GM12878 (cell line): ENCODE data around the gene DDX51. TPM values are rescaled to one million over a fixed set of nuclear protein-coding genes. Genes with fewer than 3 reads are reported as not detected.
A peak's percentile ranks its signal among the peaks of the same experiment; 100 is the strongest.

Experiments
- ATF3 ChIP-seq: IDR thresholded peaks from 2 replicates; pipeline ENCODE4 v1.6.1; 2011; ENCODE audit warnings: low read depth, mild to moderate bottlenecking, low read length, moderate library complexity, borderline replicate concordance; ENCODE audit errors: extremely low read depth
- E2F4 ChIP-seq: IDR thresholded peaks from 2 replicates; pipeline ENCODE4 v1.6.1; 2012; ENCODE audit warnings: low read depth, low read length, improper control_type of control experiment
- GABPA ChIP-seq: IDR thresholded peaks from 2 replicates; pipeline ENCODE4 v1.6.1; 2014; ENCODE audit warnings: antibody characterized with exemption, low read depth, mild to moderate bottlenecking, inconsistent platforms
- HDAC2 ChIP-seq: fragments of 200-600 bp; sonication (generic); IDR thresholded peaks from 2 replicates; pipeline ENCODE4 v1.6.1; 2017
- IRF5 ChIP-seq: fragments of 450-650 bp; IDR thresholded peaks from 2 replicates; pipeline ENCODE4 v1.6.1; 2017; ENCODE audit warnings: borderline replicate concordance
- MTA2 ChIP-seq: fragments of 450-650 bp; IDR thresholded peaks from 2 replicates; pipeline ENCODE4 v1.6.1; 2016; ENCODE audit warnings: low read depth, mild to moderate bottlenecking, moderate library complexity
- NKRF ChIP-seq: fragments of 450-650 bp; conservative IDR thresholded peaks from 2 replicates; pipeline ENCODE4 v1.6.1; 2017; ENCODE audit warnings: mild to moderate bottlenecking, moderate library complexity
- NRF1 ChIP-seq: conservative IDR thresholded peaks from 2 replicates; pipeline ENCODE4 v1.6.1; 2011; ENCODE audit warnings: mild to moderate bottlenecking, low read depth, low read length, improper control_type of control experiment
- PAX8 ChIP-seq: fragments of 450-650 bp; IDR thresholded peaks from 2 replicates; pipeline ENCODE4 v1.6.1; 2017; ENCODE audit warnings: mild to moderate bottlenecking, moderate library complexity
- PML ChIP-seq: IDR thresholded peaks from 2 replicates; pipeline ENCODE4 v1.6.1; 2012; ENCODE audit warnings: low read length, inconsistent platforms
- POLR2AphosphoS5 ChIP-seq: IDR thresholded peaks from 2 replicates; pipeline ENCODE4 v1.6.1; 2011; ENCODE audit warnings: mild to moderate bottlenecking, low read length, inconsistent platforms
- RAD21 ChIP-seq: IDR thresholded peaks from 2 replicates; pipeline ENCODE4 v1.6.1; 2011; ENCODE audit warnings: mild to moderate bottlenecking, low read depth, low read length, moderate library complexity; ENCODE audit not compliant: insufficient read depth
- RAD51 ChIP-seq: fragments of 450-650 bp; IDR thresholded peaks from 2 replicates; pipeline ENCODE4 v1.6.1; 2016; ENCODE audit warnings: moderate library complexity, mild to moderate bottlenecking, inconsistent platforms
- SIN3A ChIP-seq: IDR thresholded peaks from 2 replicates; pipeline ENCODE4 v1.6.1; 2012; ENCODE audit warnings: low read depth, low read length, improper control_type of control experiment
- SMAD1 ChIP-seq: fragments of 450-650 bp; IDR thresholded peaks from 2 replicates; pipeline ENCODE4 v1.6.1; 2018; ENCODE audit warnings: mild to moderate bottlenecking, low read depth; ENCODE audit not compliant: partially characterized antibody
- SMAD5 ChIP-seq: IDR thresholded peaks from 2 replicates; pipeline ENCODE4 v1.6.1; 2016; ENCODE audit warnings: antibody characterized with exemption, low read depth
- SMARCA5 ChIP-seq: fragments of 450-650 bp; IDR thresholded peaks from 2 replicates; pipeline ENCODE4 v1.6.1; 2017; ENCODE audit warnings: mild to moderate bottlenecking
- STAT1 ChIP-seq: fragments of 450-650 bp; conservative IDR thresholded peaks from 2 replicates; pipeline ENCODE4 v1.6.1; 2014; ENCODE audit warnings: antibody characterized with exemption, mild to moderate bottlenecking
- SUPT20H ChIP-seq: IDR thresholded peaks from 2 replicates; pipeline ENCODE4 v1.6.1; 2011; ENCODE audit warnings: low read depth, mild to moderate bottlenecking, low read length, moderate library complexity, borderline replicate concordance; ENCODE audit not compliant: control insufficient read depth
- TARDBP ChIP-seq: IDR thresholded peaks from 2 replicates; pipeline ENCODE4 v1.6.1; 2016; ENCODE audit warnings: borderline replicate concordance
- TBL1XR1 ChIP-seq: IDR thresholded peaks from 2 replicates; pipeline ENCODE4 v1.6.1; 2012; ENCODE audit warnings: low read depth, low read length, improper control_type of control experiment
- TCF3 ChIP-seq: IDR thresholded peaks from 2 replicates; pipeline ENCODE4 v1.6.1; 2012; ENCODE audit warnings: low read depth, mild to moderate bottlenecking, low read length, borderline replicate concordance; ENCODE audit not compliant: insufficient read depth
- ZBTB33 ChIP-seq: fragments of 450-650 bp; IDR thresholded peaks from 2 replicates; pipeline ENCODE4 v1.6.1; 2017; ENCODE audit warnings: mild to moderate bottlenecking
- ZNF24 ChIP-seq: fragments of 450-650 bp; IDR thresholded peaks from 2 replicates; pipeline ENCODE4 v1.6.1; 2017; ENCODE audit warnings: antibody characterized with exemption, mild to moderate bottlenecking
- ZSCAN29 ChIP-seq: fragments of 450-650 bp; IDR thresholded peaks from 2 replicates; pipeline ENCODE4 v1.6.1; 2017; ENCODE audit warnings: mild to moderate bottlenecking, moderate library complexity
- ZZZ3 ChIP-seq: IDR thresholded peaks from 2 replicates; pipeline ENCODE4 v1.6.1; 2011; ENCODE audit warnings: low read depth; ENCODE audit not compliant: control insufficient read depth, insufficient read length
- polyA plus RNA-seq, 11 experiments: library from polyadenylated mRNA; depleted of rRNA in 4 of 11; unstranded in 6 of 11; stranded (reverse) in 5 of 11; fragments of >200 nt; fragmentation: Nextera tagmentation in 4 of 11; fragmentation: Illumina TruSeq in 1 of 11; extraction: Ambion mirVana in 4 of 11; extraction: Trizol in 1 of 11; gene quantifications; 1 replicate in 1 of 11; 2 replicates in 10 of 11; pipeline versions ENCODE4 v1.2.1 to v1.2.3, GENCODE V29; 2011 to 2016; ENCODE audit warnings: inconsistent platforms in 2 of 11, missing spikeins in 2 of 11, low read depth in 1 of 11
- total RNA-seq, 4 experiments: library from RNA; depleted of rRNA in 3 of 4; stranded (reverse); fragments of >200 nt in 3 of 4; fragmentation: Illumina TruSeq in 1 of 4; extraction: Trizol in 1 of 4; gene quantifications; 2 replicates each; pipeline versions ENCODE4 v1.2.1 to v1.2.3, GENCODE V29; 2013 to 2021

DDX51 gene
- total and polyA plus RNA-seq, 10 of the 15 experiments (the other 5 are each of a cell fraction or from before 2014, with no cell fraction given), result 0.97 to 29.1 (median 9.8) TPM

GRCh38 chr12:132144115-132144809 lies at the start of gene DDX51, which contains the start of gene NOC4L (continued):
- no peak for TF ChIP-seq E2F4
- TF ChIP-seq TARDBP, result peak; percentile 90; the same call in 1 of the 2 replicates
- no peak for TF ChIP-seq SMAD1
- peak; percentile 77 for TF ChIP-seq POLR2AphosphoS5
- no peak for TF ChIP-seq RAD51
- 0 out of 2 replicates have a peak, but pooled peaks have one; percentile 6 for TF ChIP-seq ZNF24
- TF ChIP-seq NKRF, result peak; percentile 95
- TF ChIP-seq ZZZ3, result no peak
- no peak for TF ChIP-seq RAD21
- TF ChIP-seq MTA2, result no peak
- TF ChIP-seq ZBTB33, result 0 out of 2 replicates have a peak, but pooled peaks have one; percentile 18
- 0 out of 2 replicates have a peak, but pooled peaks have one; percentile 48 for TF ChIP-seq TCF3
- no peak for TF ChIP-seq ZSCAN29
- TF ChIP-seq STAT1, result peak; percentile 95
- no peak for TF ChIP-seq PML
- TF ChIP-seq GABPA, result no peak
- no peak for TF ChIP-seq IRF5
- TF ChIP-seq PAX8, result no peak
- TF ChIP-seq TBL1XR1, result peak; percentile 65; the same call in 1 of the 2 replicates
- TF ChIP-seq ATF3, result peak; percentile 98
- peak; percentile 84; the same call in 1 of the 2 replicates for TF ChIP-seq SMARCA5
- no peak for TF ChIP-seq HDAC2
- TF ChIP-seq SUPT20H, result no peak
- TF ChIP-seq SMAD5, result no peak
- peak; percentile 98 for TF ChIP-seq SIN3A
- TF ChIP-seq NRF1, result no peak
